GM12878 (cell line): ENCODE data around the gene SSBP3. TPM values are rescaled to one million over a fixed set of nuclear protein-coding genes. Genes with fewer than 3 reads are reported as not detected.

Experiments
- ATAC-seq: fragments of 200-7000 bp; cut with Tn5 transposase; 3 replicates; pipeline ENCODE4 v1.9.1; 2020; ENCODE audit warnings: mild to moderate bottlenecking, moderate library complexity
- BruUV-seq: library from RNA; stranded (reverse); fragments of 400-500 nt; replicated peaks from 2 replicates; lab custom pipeline; 2021; lab: Mats Ljungman, UMichigan
- CTCF ChIA-PET: fragments of 300-600 bp; sonication (Branson Sonifier 250); formaldehyde crosslinking; extraction: SDS; loops from one replicate; lab custom pipeline; 2021; ENCODE audit warnings: inconsistent platforms; lab: Yijun Ruan, JAX
- POLR2A ChIA-PET: fragments of 350-600 bp; formaldehyde crosslinking; extraction: SDS; loops from one replicate; lab custom pipeline; 2021; ENCODE audit warnings: inconsistent platforms; lab: Charles Lee
- RAD21 ChIA-PET: fragments of 300-600 bp; sonication (Branson Sonifier 250); formaldehyde crosslinking; loops from one replicate; lab custom pipeline; 2023; ENCODE audit warnings: antibody characterized with exemption; ENCODE audit not compliant: unreplicated experiment; lab: Charles Lee
- SMC1A ChIA-PET: fragments of 300-600 bp; sonication (Branson Sonifier 250); formaldehyde crosslinking; loops from one replicate; lab custom pipeline; 2023; ENCODE audit not compliant: unreplicated experiment, uncharacterized antibody; lab: Charles Lee
- DNase-seq: peaks from one replicate; pipeline ENCODE4 v3.0.0-alpha.2; 2011; ENCODE audit warnings: low read depth, low spot score
- FAIRE-seq: peaks from 3 replicates; lab custom pipeline; 2011; peaks lifted over from hg19 to GRCh38; lab: Jason Lieb, UNC
- H2AFZ ChIP-seq: 2 replicates; pipeline ENCODE4 v1.6.0; 2011; ENCODE audit warnings: low read depth, low read length, control low read depth; ENCODE audit not compliant: control insufficient read depth
- H3K27ac ChIP-seq: 2 replicates; pipeline ENCODE4 v1.5.1; 2011; ENCODE audit warnings: control low read depth; ENCODE audit not compliant: control insufficient read depth, insufficient read depth
- H3K27me3 ChIP-seq, 2 experiments: replicated peaks in 1 of 2; 2 replicates each; pipeline versions ENCODE4 v1.6.0 to v1.6.1; 2011; ENCODE audit warnings: low read length in 1 of 2; ENCODE audit not compliant: control insufficient read depth in 2 of 2, insufficient read depth in 2 of 2
- H3K36me3 ChIP-seq, 2 experiments: 2 replicates each; pipeline ENCODE4 v1.5.1; 2011; ENCODE audit warnings: low read length in 1 of 2; ENCODE audit not compliant: control insufficient read depth in 2 of 2, insufficient read depth in 2 of 2
- H3K4me1 ChIP-seq: 2 replicates; pipeline ENCODE4 v1.6.1; 2011; ENCODE audit warnings: mild to moderate bottlenecking, low read length, moderate library complexity, mixed read lengths; ENCODE audit not compliant: control insufficient read depth, insufficient read depth
- H3K4me2 ChIP-seq: 2 replicates; pipeline ENCODE4 v1.6.0; 2011; ENCODE audit warnings: control low read depth; ENCODE audit not compliant: control insufficient read depth, insufficient read depth
- H3K4me3 ChIP-seq: fragments of 200-600 bp; sonication (generic); 2 replicates; pipeline ENCODE4 v1.5.1; 2016
- H3K79me2 ChIP-seq: 2 replicates; pipeline ENCODE4 v1.6.0; 2011; ENCODE audit warnings: low read length; ENCODE audit not compliant: control insufficient read depth, insufficient read depth
- H3K9ac ChIP-seq: 2 replicates; pipeline ENCODE4 v1.8.0; 2011; ENCODE audit warnings: low read length, control low read depth, mixed read lengths; ENCODE audit not compliant: control insufficient read depth, insufficient read depth
- H3K9me3 ChIP-seq: replicated peaks from 3 replicates; pipeline ENCODE4 v1.5.1; 2011; ENCODE audit warnings: mild to moderate bottlenecking, low read length; ENCODE audit not compliant: control insufficient read depth, insufficient read depth
- H4K20me1 ChIP-seq: 2 replicates; pipeline ENCODE4 v1.6.0; 2011; ENCODE audit not compliant: control insufficient read depth, insufficient read depth
- BCLAF1 ChIP-seq: fragments of 450-650 bp; IDR thresholded peaks from 2 replicates; pipeline ENCODE4 v1.6.1; 2017; ENCODE audit warnings: antibody characterized with exemption, mild to moderate bottlenecking, moderate library complexity
- CBX5 ChIP-seq: sonication (generic); IDR thresholded peaks from 2 replicates; pipeline ENCODE4 v1.6.1; 2016; ENCODE audit warnings: low read depth, moderate library complexity, mild to moderate bottlenecking, inconsistent platforms
- CHD1 ChIP-seq: IDR thresholded peaks from 2 replicates; pipeline ENCODE4 v1.6.1; 2012; ENCODE audit warnings: low read depth, low read length, improper control_type of control experiment
- CHD4 ChIP-seq: fragments of 200-600 bp; sonication (generic); IDR thresholded peaks from 2 replicates; pipeline ENCODE4 v1.6.1; 2016; ENCODE audit warnings: mild to moderate bottlenecking
- CREB1 ChIP-seq: IDR thresholded peaks from 2 replicates; pipeline ENCODE4 v1.6.1; 2012; ENCODE audit warnings: low read depth, mild to moderate bottlenecking, inconsistent platforms
- GATAD2B ChIP-seq: fragments of 450-650 bp; conservative IDR thresholded peaks from 2 replicates; pipeline ENCODE4 v1.6.1; 2017; ENCODE audit warnings: low read depth, mild to moderate bottlenecking, moderate library complexity
- HDAC6 ChIP-seq: fragments of 200-600 bp; sonication (generic); IDR thresholded peaks from one replicate; pipeline ENCODE4 v1.8.0; 2017; ENCODE audit warnings: antibody characterized with exemption; ENCODE audit not compliant: unreplicated experiment
- KLF5 ChIP-seq: fragments of 450-650 bp; IDR thresholded peaks from 2 replicates; pipeline ENCODE4 v1.6.1; 2014; ENCODE audit warnings: mild to moderate bottlenecking; ENCODE audit not compliant: partially characterized antibody
- NFXL1 ChIP-seq: fragments of 450-650 bp; IDR thresholded peaks from 2 replicates; pipeline ENCODE4 v1.6.1; 2017; ENCODE audit warnings: antibody characterized with exemption, mild to moderate bottlenecking, borderline replicate concordance
- NR2C2 ChIP-seq: IDR thresholded peaks from 2 replicates; pipeline ENCODE4 v1.6.1; 2011; ENCODE audit warnings: borderline replicate concordance, low read depth; ENCODE audit not compliant: control insufficient read depth, insufficient read length
- PBX3 ChIP-seq: IDR thresholded peaks from 2 replicates; pipeline ENCODE4 v1.6.1; 2011; ENCODE audit warnings: mild to moderate bottlenecking, low read depth, low read length, moderate library complexity; ENCODE audit not compliant: insufficient replicate concordance
- POLR2AphosphoS2 ChIP-seq: IDR thresholded peaks from 2 replicates; pipeline ENCODE4 v1.6.1; 2011; ENCODE audit warnings: low read depth, mild to moderate bottlenecking, low read length, improper control_type of control experiment, moderate library complexity
- POLR2AphosphoS5 ChIP-seq: IDR thresholded peaks from 2 replicates; pipeline ENCODE4 v1.6.1; 2011; ENCODE audit warnings: mild to moderate bottlenecking, low read length, inconsistent platforms
- RUNX3 ChIP-seq: IDR thresholded peaks from 2 replicates; pipeline ENCODE4 v1.6.1; 2012; ENCODE audit warnings: low read length, inconsistent platforms
- TCF7 ChIP-seq: IDR thresholded peaks from 2 replicates; pipeline ENCODE4 v1.6.1; 2014; ENCODE audit warnings: antibody characterized with exemption, borderline replicate concordance
- ZBTB11 ChIP-seq: fragments of 450-650 bp; formaldehyde crosslinking; IDR thresholded peaks from 2 replicates; pipeline ENCODE4 v1.5.0; 2022; ENCODE audit warnings: mild to moderate bottlenecking, missing genetic modification characterization
- ZNF384 ChIP-seq: IDR thresholded peaks from 2 replicates; pipeline ENCODE4 v1.6.1; 2012; ENCODE audit warnings: low read depth, mild to moderate bottlenecking, low read length, improper control_type of control experiment, borderline replicate concordance
- WGBS: methylation state at CpG from one replicate; pipeline ENCODE4 v1.1.6; 2016; ENCODE audit warnings: low lambda C conversion rate; ENCODE audit not compliant: insufficient replicate concordance, insufficient coverage; ENCODE audit errors: missing lambda C conversion rate; 5-methylcytosine and 5-hydroxymethylcytosine counted together
- in situ Hi-C: fragments of 300-500 bp; cut with MboI; formaldehyde crosslinking; loops from 9 replicates; pipeline ENCODE4 v1.14.3; 2018; ENCODE audit warnings: mixed read lengths
- intact Hi-C: fragments of 100-400 bp; cut with micrococcal nuclease; formaldehyde crosslinking; loops from one replicate; pipeline ENCODE4 v1.14.2; 2022; ENCODE audit not compliant: unreplicated experiment
- polyA plus RNA-seq, 11 experiments: library from polyadenylated mRNA; depleted of rRNA in 4 of 11; unstranded in 6 of 11; stranded (reverse) in 5 of 11; fragments of >200 nt; fragmentation: Nextera tagmentation in 4 of 11; fragmentation: Illumina TruSeq in 1 of 11; extraction: Ambion mirVana in 4 of 11; extraction: Trizol in 1 of 11; gene quantifications; 1 replicate in 1 of 11; 2 replicates in 10 of 11; pipeline versions ENCODE4 v1.2.1 to v1.2.3, GENCODE V29; 2011 to 2016; ENCODE audit warnings: inconsistent platforms in 2 of 11, missing spikeins in 2 of 11, low read depth in 1 of 11
- total RNA-seq, 4 experiments: library from RNA; depleted of rRNA in 3 of 4; stranded (reverse); fragments of >200 nt in 3 of 4; fragmentation: Illumina TruSeq in 1 of 4; extraction: Trizol in 1 of 4; gene quantifications; 2 replicates each; pipeline versions ENCODE4 v1.2.1 to v1.2.3, GENCODE V29; 2013 to 2021

The SSBP3 gene
- total and polyA plus RNA-seq, 10 of the 15 experiments (the other 5 are each of a cell fraction or from before 2014, with no cell fraction given), result 4.1 to 51.7 (median 17.1) TPM

GRCh38 chr1:54289712-54290233 lies 116.4 kb downstream of the SSBP3 start (continued):
- TF ChIP-seq NFXL1 (no peak), ZBTB11 (no peak), NR2C2 (no peak), CREB1 (no peak), ZNF384 (no peak), HDAC6 (no peak), KLF5 (no peak), TCF7 (no peak), POLR2AphosphoS5 (no peak)

- ATAC-seq (no peak), DNase-seq (no peak), FAIRE-seq (no peak)
- Histone ChIP-seq H4K20me1 (no peaks in the 10 kb centered on the region; the same call in 1 of the 2 replicates), H3K9me3 (no peaks in the 10 kb centered on the region), H3K4me1 (peaks cover 13% of the 10 kb centered on the region), H2AFZ (no peak overlapping the region), H3K27me3 (no peaks in the 10 kb centered on the region), H3K27ac (no peak overlapping the region), H3K79me2 (peaks cover 2% of the 10 kb centered on the region; the same call in 1 of the 2 replicates), H3K9ac (no peak overlapping the region), H3K4me2 (no peak overlapping the region), H3K36me3 (no peaks in the 10 kb centered on the region; a peak in 1 of 4 replicates), H3K4me3 (no peak overlapping the region)
- in situ Hi-C loops, result no loop called here
- ChIA-PET POLR2A (interaction anchor here (1.1 kb wide), 1 partner anchor 16 kb away, joined by 3 read pairs; no protein-coding TSS in a partner anchor), RAD21 (no interaction called here), CTCF (no interaction called here), SMC1A (interaction anchor here (1.0 kb wide), 1 partner anchor 17 kb away, joined by 4 read pairs; no protein-coding TSS in a partner anchor)
- WGBS, result 95% methylated on average over 9 of the region's 9 CpGs
- intact Hi-C loops, result no loop called here
- BruUV-seq, result no TSS peak
- TF ChIP-seq PBX3 (no peak), RUNX3 (no peak), CBX5 (no peak), BCLAF1 (no peak), POLR2AphosphoS2 (no peak), CHD4 (no peak), GATAD2B (no peak), CHD1 (no peak)
Measured at GRCh38 chr1:54287801-54288211, 118.4 kb downstream of the SSBP3 start.
